GM18868 (cell line): ENCODE measurements around the gene COX11.

Experiments used
- ATAC-seq: cut with Tn5 transposase; IDR thresholded peaks from one replicate; pipeline ENCODE4 v1.9.1; 2021; ENCODE audit warnings: mild to moderate bottlenecking, moderate library complexity; ENCODE audit not compliant: unreplicated experiment

COX11 gene

DNA sequence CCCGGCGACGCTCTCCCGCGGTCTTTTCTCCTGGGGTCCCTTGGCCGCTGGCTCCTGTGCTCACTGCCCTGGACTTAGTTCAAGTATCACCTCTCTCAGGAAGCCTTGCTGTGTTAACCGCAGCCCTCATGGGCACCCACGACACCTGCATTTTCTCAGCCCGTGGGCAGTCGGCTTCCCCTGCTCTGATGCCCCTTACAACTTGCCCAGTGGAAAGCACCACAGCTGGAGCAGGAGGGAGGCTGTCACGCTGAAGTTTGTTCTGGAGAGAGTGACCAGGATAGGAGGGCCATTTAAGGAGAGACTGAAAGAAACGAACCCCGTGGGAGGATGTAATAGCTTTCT, 506 bp upstream of the COX11 start:
- ATAC-seq, result peak; percentile 26

DNA sequence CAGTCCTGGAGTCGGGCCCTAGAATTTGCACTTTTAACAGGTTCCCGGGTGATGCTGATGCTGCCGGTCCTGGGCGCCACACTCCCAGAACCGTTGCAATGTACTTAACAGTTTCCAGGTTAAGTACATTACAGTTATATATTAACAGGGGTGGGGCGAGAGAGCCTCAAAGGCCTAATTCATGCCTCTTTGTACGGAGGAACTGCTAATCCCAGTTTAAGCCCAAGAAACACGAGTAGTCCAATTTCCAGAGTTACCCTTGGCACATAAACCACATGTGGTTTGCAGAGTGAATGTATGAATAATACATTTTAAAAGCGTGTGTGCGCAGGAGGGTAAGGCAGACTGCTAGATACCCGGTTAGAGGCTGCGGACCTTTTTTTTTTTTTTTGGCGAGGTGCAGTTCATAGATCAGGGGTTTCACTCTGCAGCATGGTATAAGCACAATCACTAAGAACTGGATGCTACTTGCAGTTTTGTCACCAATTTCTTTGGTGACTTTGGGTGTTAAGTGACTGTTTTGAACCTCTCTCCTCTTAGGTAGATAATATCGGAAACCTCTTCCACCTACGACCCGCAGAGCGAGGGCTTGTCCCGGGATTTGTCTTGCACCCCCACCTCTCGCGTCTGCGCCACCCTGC, 713 bp downstream of the COX11 start:
- ATAC-seq, result peak; percentile 16

DNA sequence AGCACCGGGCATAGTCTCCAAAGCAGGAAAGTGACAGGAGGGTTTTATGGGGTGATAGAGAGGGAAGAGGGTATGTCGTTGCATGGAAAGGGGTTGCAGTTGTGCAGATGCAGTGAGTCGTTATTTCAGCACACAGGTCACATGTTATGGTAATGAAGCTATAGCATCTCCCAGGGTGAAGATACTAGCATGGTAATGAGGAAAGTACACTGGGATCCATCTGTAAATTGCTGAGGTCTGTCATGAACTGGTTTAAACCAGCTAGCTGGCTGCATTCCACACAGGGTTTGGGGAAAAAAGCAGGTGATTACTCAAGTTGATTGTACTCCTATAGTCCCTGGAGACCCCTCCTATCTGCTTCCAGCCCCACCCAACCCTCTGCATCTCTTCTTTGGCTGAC, 11.7 kb downstream of the COX11 start:
- ATAC-seq, result no peak

DNA sequence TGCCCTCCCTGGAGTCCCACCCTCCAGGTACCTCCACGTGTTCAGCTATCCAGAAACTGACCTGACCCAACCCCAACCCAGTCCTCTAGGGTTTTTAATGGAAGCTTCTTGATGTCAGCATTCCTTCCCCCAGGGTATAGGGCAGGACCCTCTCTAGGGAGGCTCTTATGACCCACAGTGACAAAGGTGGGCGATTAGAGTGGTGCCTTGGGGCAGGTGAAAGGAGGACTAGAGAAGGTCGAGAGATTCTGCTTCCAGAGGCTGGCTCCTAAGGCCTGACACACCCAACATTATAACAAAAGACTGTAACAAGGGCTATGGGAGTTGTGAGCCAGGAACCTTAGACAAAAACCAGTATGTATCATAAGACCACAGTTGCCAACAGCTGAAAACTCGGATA, 17.2 kb downstream of the COX11 start:
- no peak for ATAC-seq

DNA sequence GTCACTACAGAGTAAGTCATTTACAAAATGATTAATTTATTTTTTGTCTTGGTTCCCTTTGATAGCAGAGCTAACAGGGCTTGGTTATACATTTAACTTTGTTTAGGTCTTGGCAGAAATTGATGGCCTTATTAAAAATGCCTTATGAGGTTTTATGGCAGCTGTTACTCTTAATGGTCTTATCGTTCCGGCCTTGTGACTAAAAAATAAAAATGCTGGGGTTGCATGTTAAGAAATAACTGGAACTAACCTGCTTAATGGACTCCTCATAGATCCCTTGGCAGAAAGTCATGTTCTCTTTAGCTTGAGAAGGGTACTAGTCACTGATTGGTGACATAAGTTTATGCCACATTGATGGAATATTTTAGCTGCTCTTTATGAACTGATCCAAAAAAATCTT, 18.3 kb downstream of the COX11 start:
- no peak for ATAC-seq

DNA sequence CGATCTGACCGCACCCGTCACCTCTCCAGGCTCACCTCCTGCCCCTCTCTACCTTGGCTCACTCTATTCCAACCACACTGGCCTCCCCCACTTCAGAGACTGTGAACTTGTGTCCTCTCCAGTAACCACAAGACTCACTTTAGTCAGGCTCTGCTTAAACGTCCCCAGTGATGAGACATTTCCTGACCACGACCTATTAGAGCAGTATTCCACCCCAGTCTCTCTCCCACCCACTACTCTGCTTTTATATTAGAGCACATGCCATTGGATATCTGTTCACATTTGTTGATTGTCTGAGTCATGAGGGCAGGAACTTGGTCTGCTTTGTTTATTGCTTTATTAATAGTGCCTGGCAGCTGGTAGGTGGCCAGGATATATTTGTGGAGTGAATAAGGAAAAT, 20.1 kb downstream of the COX11 start:
- peak; percentile 55 for ATAC-seq

DNA sequence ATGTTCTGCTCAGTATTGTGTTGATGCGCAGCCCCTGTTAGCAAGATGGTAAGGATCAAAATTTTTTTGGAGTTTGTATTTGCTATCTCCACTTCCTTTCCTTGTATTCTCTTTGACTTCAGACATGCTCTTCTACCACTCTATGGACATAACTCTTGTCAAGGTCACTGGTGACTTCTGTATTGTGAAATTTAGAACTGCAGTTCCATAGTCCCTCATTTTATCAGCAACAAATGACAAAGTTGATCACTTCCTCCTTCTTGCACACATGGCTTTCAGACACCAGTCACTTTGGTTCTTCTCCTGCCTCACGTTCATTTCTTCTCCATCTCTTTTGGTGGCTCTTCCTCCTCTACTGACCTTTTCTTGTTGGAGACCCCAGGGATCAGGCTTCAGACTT, 21.1 kb downstream of the COX11 start:
- ATAC-seq, result no peak

DNA sequence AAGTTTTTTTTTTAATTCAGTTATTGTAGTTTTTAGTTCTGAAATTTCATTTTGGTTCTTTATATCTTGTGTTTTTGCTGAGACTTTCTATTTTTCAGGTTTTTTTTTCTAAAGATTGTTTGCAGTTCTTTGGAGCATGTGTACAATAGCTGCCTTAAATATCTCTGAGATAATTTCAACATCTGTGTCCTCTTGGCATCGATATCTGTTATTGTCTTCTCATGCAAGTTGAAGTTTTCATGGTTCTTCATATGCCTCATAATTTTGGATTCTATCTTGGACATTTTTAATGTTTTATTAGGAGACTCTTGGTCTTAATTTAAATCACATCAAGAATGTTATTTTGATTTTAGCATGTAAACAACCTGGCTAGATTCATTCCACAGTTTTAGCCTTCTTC, 22.8 kb downstream of the COX11 start:
- ATAC-seq, result no peak

DNA sequence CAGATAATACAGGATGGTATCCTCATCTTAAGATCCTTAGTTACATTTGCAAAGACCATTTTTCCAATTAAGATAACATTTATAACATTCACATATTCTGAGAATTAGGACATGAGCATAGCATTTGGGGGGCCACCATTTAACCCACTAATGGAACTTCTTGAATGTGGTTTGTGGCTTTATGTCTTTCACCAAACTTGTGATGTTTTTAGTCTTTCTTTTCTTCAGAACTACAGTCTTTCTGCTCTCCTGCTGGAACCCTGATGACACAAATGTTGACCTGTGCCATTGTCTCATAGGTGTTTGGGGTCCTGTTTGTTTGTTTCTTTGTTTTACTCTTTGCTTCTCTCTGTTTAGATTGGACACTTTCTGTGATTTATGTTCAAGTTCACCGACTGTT, 23.2 kb downstream of the COX11 start:
- ATAC-seq, result no peak

DNA sequence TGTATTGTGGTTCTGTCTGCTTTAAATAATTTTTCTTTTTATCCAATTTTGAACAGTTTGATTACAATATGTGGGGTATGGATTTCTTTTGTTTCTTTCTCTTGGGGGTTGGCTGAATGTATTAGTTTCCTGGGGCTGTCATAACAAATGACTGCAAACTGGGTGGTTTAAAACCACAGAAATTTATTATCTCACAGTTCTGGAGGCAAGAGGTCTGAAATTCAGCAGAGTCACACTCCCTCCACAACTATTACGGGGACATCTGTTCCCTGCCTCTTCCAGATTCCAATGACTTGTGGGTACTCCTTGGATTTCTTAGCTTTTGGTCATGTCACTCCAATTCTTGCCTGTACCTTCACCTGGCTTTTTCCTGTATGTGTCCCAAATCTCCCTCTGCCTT, 23.7 kb downstream of the COX11 start:
- ATAC-seq, result no peak

DNA sequence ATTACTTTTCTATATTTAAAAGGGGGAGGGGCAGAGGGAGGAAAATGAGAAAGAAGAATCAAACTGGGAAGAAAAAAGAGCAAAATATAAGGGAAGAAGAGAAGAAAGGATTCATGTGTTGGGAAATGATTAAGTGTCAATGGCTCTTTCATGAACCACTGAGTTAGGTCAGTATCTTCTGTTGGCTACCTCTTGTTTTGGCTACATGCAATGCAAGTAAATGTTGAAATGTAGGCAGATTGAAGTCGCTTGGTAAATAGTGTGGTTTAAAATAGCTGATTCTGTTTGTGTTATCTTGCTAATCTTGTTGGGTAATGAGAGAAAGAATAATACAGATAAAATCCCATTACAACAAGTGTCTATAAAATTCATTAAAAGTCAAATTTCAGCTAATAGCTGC, 27.2 kb downstream of the COX11 start:
- ATAC-seq, result no peak

DNA sequence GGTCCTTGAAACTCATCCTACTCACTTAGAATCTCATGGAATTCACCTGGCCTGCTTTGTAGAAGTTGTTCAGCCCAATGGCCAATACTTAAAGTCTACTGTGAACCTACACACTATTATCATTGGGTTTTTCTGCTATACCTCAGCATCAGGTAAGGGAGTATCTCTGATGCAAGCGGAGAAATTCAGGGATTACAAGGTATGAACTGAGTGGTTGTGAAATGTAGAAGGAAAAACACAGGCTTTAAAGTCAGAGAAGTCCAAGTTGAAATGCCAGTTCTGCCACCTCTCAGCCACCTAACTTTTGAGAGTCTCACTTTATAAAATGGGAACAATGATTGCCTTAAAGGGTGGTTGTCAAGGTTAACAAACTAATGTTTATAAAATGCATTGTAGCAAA, 31.0 kb downstream of the COX11 start:
- ATAC-seq, result no peak

DNA sequence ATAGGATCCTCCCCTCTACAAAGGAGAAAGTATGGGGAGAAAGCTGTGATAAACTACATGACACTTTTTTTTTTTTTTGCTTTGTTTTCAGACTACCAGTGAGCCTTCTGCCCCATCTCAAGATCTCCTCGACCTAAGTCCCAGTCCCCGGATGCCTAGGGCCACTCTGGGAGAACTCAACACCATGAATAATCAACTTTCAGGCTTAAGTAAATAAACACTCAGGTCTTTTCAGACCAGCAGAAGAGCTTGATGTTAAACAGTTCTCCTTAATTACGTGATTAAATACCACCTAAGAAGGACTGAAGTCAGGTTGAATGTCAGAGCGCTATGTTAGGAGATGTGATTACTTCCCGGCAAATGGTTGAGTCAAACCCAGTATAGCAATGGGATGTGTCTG, 31.4 kb downstream of the COX11 start:
- no peak for ATAC-seq

DNA sequence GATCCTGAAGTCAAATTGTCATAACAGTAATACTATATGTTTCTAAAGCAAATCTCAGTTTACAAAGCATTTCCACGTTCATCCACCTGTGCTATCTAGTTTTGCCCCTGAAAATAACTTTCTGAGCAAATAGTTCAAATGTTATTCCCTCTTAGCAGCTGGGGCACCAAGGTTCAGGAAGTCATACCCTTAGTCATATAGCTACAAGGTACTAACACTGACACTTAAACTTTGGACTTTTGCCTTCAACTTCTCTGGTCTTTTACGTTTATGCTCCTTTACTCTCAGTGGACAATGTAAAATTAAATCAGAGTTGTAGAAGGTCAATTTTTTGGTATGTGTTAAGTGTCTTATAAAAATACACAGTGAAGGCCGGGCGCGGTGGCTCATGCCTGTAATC, 33.0 kb downstream of the COX11 start:
- ATAC-seq, result no peak

DNA sequence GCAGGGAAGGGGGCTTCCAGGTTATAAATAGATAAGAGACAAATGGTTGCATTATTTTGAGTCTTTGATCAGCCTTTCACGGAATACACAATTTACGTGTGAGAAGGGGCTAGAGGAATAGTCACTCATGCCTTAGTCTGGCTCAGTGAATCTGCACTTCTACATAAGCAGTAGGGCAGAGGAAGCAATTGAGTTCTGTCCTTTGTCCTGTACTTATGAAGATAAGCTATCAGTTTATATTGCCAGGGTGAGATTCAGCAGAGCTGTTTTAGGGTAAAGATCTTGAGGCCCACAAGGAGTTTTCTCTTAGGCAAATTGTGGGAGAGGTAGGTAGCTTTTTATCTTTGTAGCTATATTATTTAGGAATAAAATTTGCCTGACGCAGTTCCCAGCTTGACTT, 34.5 kb downstream of the COX11 start:
- no peak for ATAC-seq

DNA sequence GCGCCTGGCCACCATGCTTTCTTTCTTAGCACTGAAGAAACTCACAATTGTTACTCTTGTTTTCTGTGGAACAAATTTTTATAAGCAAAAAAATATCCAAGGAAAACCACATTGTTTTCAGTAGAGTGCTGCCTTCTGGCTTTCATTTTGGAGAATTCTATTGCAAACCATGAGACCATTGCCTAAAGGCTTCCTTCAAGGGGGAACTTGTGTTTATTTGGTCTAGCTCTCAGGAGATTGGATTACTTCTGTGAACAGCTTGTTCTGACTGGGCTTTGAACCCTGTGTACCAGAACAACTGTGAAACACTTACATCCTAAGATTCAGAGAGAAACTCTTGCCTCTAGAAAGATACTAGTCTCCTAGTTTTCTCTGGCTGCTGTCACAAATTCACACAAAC, 35.7 kb downstream of the COX11 start:
- ATAC-seq, result no peak

DNA sequence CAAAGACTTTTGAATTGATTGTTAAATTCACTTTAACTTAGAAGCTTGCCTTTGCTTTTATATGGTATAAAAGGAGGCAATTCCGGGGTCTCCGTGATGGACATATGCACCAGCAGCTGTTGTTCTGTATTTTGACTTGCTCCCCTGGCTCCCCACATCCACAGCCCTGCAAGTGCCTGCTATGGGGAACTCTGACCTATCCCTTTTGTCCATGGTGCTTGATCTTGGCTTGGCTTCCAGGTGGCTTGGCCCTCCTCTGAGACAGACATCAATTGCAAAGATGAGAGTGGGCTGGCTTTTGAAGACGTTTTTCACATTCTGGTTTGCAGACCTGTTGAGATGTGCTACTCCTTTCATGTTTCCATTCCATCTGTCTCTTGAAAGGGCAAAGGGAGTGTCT, 40.9 kb downstream of the COX11 start:
- no peak for ATAC-seq

DNA sequence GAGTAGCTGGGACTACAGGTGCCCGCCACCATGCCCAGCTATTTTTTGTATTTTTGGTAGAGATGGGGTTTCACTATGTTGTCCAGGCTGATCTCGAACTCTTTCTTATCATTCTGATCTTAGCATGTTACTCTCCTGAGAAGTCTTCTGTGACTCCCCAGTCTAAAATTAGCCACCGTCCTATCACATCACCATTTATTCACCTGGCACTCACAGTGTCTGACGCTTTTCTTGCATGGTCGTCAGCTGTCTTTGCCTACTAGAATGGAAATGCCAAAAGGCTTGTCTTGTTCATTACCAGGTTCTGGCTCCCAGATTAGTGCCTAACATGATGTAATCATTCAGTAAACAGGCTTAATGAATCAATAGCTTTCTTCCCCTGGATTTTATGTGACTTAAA, 44.0 kb downstream of the COX11 start:
- ATAC-seq, result no peak

DNA sequence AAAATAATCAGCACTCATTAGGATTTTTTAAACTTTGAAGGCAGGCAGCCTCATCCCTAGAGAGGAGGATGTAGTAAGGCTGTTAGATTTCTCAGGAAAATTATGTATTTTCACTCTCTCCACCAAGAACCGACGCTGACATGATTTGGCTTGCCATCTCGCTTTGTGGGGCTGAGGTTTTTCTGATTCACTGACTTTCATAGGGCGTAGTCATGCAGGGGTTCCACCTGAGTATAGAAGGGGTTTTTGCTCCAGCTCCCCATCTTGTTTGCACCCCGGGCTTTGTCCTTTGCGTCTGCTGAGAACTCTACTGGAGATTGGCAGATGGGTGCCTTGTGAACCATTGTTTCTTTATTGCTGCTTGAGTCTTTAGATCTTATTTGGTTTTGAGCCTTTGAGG, 47.6 kb downstream of the COX11 start:
- ATAC-seq, result peak; percentile 76

DNA sequence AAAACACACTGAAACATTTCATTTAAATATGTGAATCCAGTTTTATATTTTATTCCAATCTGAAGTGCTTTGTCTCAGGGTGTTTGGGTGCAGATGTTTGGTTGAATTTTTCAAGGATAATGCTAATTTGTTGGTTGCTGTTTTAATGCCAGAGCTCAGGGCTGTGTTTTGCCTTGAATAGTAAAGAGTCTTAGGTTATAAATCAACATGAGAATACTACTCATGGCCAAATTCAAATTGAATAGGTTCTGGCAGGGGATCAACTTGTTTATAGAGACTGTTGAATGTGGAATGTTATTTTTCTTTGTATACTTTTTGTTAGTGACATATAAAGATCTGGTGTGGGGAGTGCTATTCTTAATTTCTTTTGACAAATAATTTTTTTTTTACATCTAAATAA, 49.0 kb downstream of the COX11 start:
- ATAC-seq, result no peak

DNA sequence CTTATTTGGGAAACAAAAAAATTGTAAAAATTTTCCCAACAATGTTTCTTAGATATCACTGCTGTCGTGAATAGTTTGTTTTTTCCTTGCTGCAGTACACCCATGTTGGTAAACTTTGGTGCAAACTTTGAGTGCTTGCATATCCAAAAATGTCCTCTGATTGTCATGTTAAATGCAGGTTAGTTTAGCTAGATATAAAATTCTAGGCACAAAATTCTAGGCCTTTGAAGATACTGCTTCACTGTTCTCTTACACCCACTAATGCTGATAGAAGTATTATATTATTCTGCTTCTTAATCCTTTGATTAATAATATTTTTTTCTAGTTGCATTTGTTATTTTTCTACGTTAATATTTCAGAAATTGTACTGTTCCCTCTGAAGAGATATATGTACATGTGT, 51.7 kb downstream of the COX11 start:
- no peak for ATAC-seq
